Measurements from ENCODE around the gene CTU2. TPM values are rescaled to one million over a fixed set of nuclear protein-coding genes. Genes with fewer than 3 reads are reported as not detected.

CTU2 gene
- total RNA-seq, 1 experiment from 2014 or later: 9.8 TPM

GRCh38 chr16:88713054-88713453, 6.8 kb downstream of the CTU2 start:
- no peak for DNase-seq (ENCODE audit: extremely low read depth, low read depth)

DNA sequence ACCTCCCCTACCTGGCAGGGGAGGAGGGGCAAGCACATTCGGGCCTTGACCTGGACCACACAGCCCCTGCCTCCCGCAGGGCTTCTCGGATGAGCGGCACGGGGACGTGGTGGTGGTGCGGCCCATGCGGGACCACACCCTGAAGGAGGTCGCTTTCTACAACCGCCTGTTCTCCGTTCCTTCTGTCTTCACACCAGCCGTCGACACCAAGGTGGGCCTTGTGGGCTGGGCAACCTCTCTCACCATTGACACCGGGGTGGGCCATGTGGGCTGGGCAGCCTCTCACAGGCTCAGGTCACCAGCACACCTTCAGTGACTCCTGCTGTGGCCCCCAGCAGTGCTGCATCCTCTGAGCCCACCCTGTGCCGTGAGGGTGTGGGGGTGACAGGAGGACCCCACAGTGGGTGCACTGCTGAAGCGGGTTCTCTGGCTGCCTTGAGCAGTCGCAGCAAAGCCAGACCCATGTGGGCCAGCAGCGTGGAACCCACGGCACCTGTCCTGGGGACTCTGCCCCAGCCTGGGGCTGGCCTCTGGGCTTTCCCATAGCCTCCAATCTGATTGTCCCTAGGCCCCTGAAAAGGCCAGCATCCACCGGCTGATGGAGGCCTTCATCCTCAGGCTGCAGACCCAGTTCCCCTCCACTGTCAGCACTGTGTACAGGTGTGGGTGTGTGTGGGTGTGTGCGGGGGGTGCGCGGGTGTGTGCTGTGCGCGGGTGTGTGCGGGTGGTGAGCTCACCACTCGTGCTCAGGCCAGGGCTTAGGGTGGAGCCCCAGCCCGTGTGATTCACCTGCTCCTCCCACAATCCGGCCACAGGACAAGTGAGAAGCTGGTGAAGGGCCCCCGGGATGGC, 7.5 kb downstream of the CTU2 start:
- no peak for DNase-seq (ENCODE audit: extremely low read depth, low read depth)

- DNase-seq (ENCODE audit: extremely low read depth, low read depth): no peak
Measured at GRCh38 chr16:88714420-88715302, 8.4 kb downstream of the CTU2 start.

- no peak for DNase-seq (ENCODE audit: extremely low read depth, low read depth)
Measured at GRCh38 chr16:88715312-88716190, 9.2 kb downstream of the CTU2 start.

DNA sequence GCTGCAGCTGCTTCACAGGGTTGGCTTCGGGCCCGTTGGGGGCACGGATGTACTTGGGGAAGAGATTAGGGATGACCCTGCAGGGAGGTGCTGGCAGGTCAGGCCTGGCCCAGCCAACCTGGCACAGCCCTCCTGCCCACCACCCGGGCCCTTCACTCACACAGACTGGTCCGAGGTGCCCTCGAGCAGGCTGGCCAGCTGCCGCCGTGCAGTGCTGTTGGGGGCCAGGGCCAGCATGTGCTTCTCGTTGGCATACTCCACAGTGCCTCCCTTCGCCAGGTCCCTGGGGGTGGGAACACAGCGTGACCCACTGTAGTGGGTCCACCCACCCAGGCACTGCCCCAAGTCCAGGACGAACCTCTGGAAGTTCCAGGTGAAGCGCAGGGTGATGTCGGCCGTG, 9.9 kb downstream of the CTU2 start:
- no peak for DNase-seq (ENCODE audit: extremely low read depth, low read depth)

GRCh38 chr16:88716601-88717001, 10.3 kb downstream of the CTU2 start:
- DNase-seq (ENCODE audit: extremely low read depth, low read depth): no peak

GRCh38 chr16:88718178-88718577, 11.9 kb downstream of the CTU2 start:
- DNase-seq (ENCODE audit: extremely low read depth, low read depth): no peak

GRCh38 chr16:88719267-88719932, 13.1 kb downstream of the CTU2 start:
- no peak for DNase-seq (ENCODE audit: extremely low read depth, low read depth)

DNA sequence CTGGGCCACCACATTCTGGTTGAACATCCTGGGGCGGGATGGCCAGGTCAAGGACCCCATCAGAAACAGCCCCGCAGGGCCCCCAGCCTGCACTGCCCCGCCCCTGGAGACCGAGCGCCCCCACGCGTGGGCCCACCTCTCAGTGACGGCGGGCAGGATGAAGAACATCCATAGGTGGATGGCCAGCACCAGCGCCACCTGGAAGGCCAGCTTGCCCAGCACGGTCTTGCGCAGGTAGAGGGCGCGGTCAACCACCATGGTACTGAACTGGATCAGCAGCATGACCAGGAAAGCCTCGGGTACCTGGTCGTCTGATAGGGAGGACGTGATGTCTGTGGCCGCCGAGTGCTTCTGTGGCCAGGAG, 13.6 kb downstream of the CTU2 start:
- no peak for DNase-seq (ENCODE audit: extremely low read depth, low read depth)

- no peak for DNase-seq (ENCODE audit: extremely low read depth, low read depth)
Measured at GRCh38 chr16:88720396-88720970, 14.2 kb downstream of the CTU2 start.

GRCh38 chr16:88721236-88721635, 14.9 kb downstream of the CTU2 start:
- no peak for DNase-seq (ENCODE audit: extremely low read depth, low read depth)

DNA sequence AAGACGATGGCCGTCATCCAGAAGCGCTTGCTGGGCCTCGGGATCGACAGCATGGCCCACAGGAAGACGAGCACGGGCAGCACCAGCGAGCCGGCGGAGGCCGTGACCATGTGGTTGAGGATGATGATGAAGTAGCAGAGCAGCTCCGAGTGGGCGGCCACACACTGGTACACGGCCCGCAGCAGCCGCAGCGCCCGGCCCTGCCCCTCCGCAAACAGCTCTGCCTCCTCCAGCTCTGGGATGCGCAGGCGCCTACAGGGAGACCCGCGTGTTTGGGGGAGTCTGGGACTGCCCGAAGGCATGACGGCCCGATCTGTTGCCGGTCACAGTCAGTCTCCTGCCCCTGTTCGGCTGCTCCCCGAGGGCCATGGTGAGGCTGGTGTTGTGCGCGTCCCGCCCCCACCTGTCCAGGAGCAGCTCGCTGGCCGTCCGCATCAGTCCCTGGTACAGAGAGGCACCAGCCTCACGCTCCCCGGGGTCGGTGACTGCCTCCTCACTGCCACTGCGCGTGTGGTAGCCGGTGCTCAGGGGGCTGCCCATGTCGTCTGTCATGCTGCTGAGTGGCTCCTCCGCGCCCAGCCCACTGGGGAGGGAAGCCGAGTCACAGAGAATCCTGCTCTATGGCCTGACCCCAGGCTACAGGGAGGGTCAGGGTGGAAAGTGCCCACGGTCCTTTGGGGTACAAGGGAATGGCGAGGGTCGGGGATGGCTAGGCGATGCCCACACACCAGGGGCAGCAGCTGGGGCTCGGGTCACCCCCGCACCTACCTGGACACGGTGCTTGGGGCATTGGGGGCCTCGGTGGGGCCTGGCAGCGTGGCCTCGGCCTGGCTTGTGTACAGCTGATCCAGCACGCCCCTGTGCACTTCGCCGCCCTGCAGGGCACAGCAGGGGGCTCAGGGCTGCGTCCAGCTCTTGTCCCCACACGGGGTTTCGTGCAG, 15.8 kb downstream of the CTU2 start:
- DNase-seq (ENCODE audit: extremely low read depth, low read depth): no peak

DNA sequence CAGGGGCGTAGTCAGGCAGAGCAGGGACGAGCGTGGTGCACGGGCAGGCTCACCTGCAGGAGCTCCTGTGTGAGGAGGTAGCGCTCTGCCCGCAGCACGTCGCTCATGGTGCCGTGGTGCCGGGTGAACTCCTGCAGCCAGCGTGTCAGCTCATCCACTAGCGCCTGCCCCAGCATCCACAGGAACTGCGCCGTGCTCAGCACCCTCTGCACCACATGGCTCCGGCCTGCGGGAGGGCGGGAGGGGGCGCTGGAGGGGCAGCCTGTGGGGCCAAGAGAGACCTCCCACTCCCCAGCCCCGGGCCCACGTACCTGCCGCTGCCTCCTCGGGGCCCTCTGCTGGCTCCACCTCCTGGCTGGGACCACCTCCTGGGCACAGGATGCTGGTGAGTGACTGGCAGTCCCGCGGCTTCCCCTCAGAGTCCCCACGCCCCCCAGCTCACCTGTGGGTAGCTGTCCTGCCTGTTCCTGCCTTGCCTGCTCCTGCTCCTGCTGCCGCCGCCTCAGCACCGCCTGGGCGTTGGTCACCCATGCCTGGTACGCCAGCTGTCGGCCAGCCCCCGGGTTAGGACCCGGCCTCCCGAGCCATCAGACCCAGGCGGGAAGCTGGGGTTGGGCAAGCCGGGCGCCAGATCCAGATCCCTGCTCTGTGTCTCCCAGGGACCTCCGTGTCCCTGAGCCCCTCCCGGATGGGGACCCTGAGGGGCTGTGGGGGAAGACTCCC, 16.6 kb downstream of the CTU2 start:
- DNase-seq (ENCODE audit: extremely low read depth, low read depth): no peak

- DNase-seq (ENCODE audit: extremely low read depth, low read depth): no peak
Measured at GRCh38 chr16:88723507-88723887, 17.2 kb downstream of the CTU2 start.

- no peak for DNase-seq (ENCODE audit: extremely low read depth, low read depth)
Measured at GRCh38 chr16:88723911-88724310, 17.6 kb downstream of the CTU2 start.

GRCh38 chr16:88724855-88725555, 18.7 kb downstream of the CTU2 start:
- DNase-seq (ENCODE audit: extremely low read depth, low read depth): no peak

DNA sequence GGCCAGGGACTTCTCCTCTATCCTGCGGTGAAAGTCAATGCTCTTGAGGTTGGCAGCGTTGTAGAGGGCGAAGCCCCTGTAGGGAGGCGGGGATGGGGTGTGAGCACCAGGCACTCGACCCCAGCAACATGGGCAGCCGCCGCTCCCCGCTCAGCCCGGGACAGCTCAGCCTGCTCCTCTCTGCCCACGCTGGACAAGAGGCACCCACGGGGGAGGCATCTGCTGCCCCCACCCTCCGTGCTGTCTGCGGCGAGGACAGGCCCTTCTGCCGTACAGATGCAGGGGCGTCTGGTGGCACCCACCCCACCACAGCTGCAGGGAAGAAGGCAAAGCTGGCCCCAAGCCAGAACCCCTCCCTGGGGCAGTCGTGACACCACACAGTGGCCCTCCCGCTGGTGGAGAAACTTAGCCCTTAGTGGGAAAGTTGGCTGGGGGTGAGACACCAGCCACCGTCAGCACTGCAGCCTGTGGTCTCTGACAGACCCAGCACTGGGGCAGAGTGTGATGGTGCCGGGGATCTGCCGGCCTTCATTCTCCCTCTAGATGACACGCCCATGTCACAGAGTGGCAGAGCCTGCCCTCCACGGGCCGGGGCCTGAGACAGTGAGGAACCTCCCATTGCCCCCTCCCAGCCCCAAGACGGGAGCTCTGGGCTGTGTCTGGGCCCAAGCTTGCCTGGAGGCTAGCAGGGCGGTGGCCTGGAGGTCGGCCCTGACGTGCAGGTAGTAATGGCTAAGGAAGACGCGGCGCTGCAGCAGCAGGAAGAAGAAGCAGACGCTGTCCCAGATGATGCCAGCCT, 19.5 kb downstream of the CTU2 start:
- DNase-seq (ENCODE audit: extremely low read depth, low read depth): no peak
